HepG2 (cell line): Measurements from ENCODE around the gene POU6F2. TPM values are rescaled to one million over a fixed set of nuclear protein-coding genes. Genes with fewer than 3 reads are reported as not detected.

ENCODE experiments used
- ATAC-seq: fragments of 200-7000 bp; cut with Tn5 transposase; 3 replicates; pipeline ENCODE4 v1.9.1; 2020; ENCODE audit warnings: mild to moderate bottlenecking, moderate library complexity
- BruUV-seq: library from RNA; stranded (reverse); fragments of 400-500 nt; replicated peaks from 2 replicates; lab custom pipeline; 2021; lab: Mats Ljungman, UMichigan
- CTCF ChIA-PET: fragments of 300-600 bp; formaldehyde crosslinking; extraction: SDS; loops from one replicate; lab custom pipeline; 2021; ENCODE audit warnings: low total read pairs, inconsistent platforms, low intra/inter-chr PET ratio; lab: Yijun Ruan, JAX
- POLR2A ChIA-PET: fragments of 350-600 bp; sonication (Branson Sonifier 250); formaldehyde crosslinking; loops from one replicate; lab custom pipeline; 2020; ENCODE audit warnings: antibody characterized with exemption, inconsistent platforms; lab: Yijun Ruan, JAX
- DNase-seq: peaks from one replicate; pipeline ENCODE4 v3.0.0-alpha.2; 2015; ENCODE audit warnings: low spot score
- FAIRE-seq: peaks from 3 replicates; lab custom pipeline; 2011; peaks lifted over from hg19 to GRCh38; lab: Jason Lieb, UNC
- H2AFZ ChIP-seq: one replicate; pipeline ENCODE4 v1.6.1; 2011; ENCODE audit warnings: low read length, inconsistent platforms
- H3K27ac ChIP-seq: fragments of 300-600 bp; 3 replicates; pipeline ENCODE4 v1.8.0; 2011; ENCODE audit warnings: mixed run types, mild to moderate bottlenecking, mixed read lengths, low read length, inconsistent platforms; ENCODE audit not compliant: insufficient read depth; ENCODE audit errors: extremely low read length
- H3K27me3 ChIP-seq, 2 experiments: fragments of 200-600 bp in 1 of 2; 2 replicates in 1 of 2; 3 replicates in 1 of 2; pipeline versions ENCODE4 v1.6.0 to v1.8.0; 2011; ENCODE audit warnings: low read length in 2 of 2, mild to moderate bottlenecking in 2 of 2, moderate library complexity in 2 of 2, inconsistent platforms in 1 of 2; ENCODE audit not compliant: insufficient read depth in 2 of 2, control insufficient read depth in 1 of 2
- H3K36me3 ChIP-seq, 2 experiments: fragments of 200-600 bp in 1 of 2; replicated peaks in 1 of 2; 2 replicates in 1 of 2; 3 replicates in 1 of 2; pipeline versions ENCODE4 v1.5.1 to v1.8.0; 2011; ENCODE audit warnings: low read length in 2 of 2, inconsistent platforms in 1 of 2; ENCODE audit not compliant: insufficient read depth in 2 of 2, control insufficient read depth in 1 of 2
- H3K4me1 ChIP-seq: 2 replicates; pipeline ENCODE4 v1.5.1; 2012; ENCODE audit warnings: low read length, inconsistent platforms; ENCODE audit not compliant: insufficient read depth
- H3K4me2 ChIP-seq: 2 replicates; pipeline ENCODE4 v1.6.0; 2011; ENCODE audit warnings: low read depth, low read length, inconsistent platforms
- H3K4me3 ChIP-seq, 3 experiments: fragments of 200-600 bp in 1 of 3; sonication (generic), shearing (Covaris generic) in 1 of 3; replicated peaks in 1 of 3; 2 replicates each; pipeline ENCODE4 v1.5.1; 2011 to 2016; ENCODE audit warnings: low read length in 3 of 3, inconsistent platforms in 2 of 3, low read depth in 2 of 3, mild to moderate bottlenecking in 2 of 3, control low read depth in 1 of 3, mixed read lengths in 1 of 3; ENCODE audit not compliant: insufficient read depth in 1 of 3
- H3K79me2 ChIP-seq: one replicate; pipeline ENCODE4 v1.6.1; 2011; ENCODE audit warnings: low read length, inconsistent platforms; ENCODE audit not compliant: insufficient read depth
- H3K9ac ChIP-seq: 2 replicates; pipeline ENCODE4 v1.6.0; 2011; ENCODE audit warnings: mild to moderate bottlenecking, low read depth, low read length, inconsistent platforms; ENCODE audit not compliant: insufficient read depth
- H3K9me3 ChIP-seq: 2 replicates; pipeline ENCODE4 v1.5.1; 2012; ENCODE audit warnings: mild to moderate bottlenecking, low read length
- H4K20me1 ChIP-seq: 2 replicates; pipeline ENCODE4 v1.6.0; 2011; ENCODE audit warnings: inconsistent platforms, mild to moderate bottlenecking, low read length, moderate library complexity; ENCODE audit not compliant: insufficient read depth
- ATF7 ChIP-seq, 2 experiments: fragments of 450-650 bp in 1 of 2; sonication (generic) in 1 of 2; formaldehyde crosslinking in 1 of 2; IDR thresholded peaks; 2 replicates each; pipeline versions ENCODE4 v1.4.0 to v1.6.1; 2016 to 2020; ENCODE audit warnings: antibody characterized with exemption in 1 of 2, mild to moderate bottlenecking in 1 of 2, missing genetic modification reagents in 1 of 2
- CENPX ChIP-seq: sonication (generic); formaldehyde crosslinking; IDR thresholded peaks from 2 replicates; pipeline ENCODE4 v1.9.0; 2021; ENCODE audit warnings: mild to moderate bottlenecking, missing genetic modification reagents, moderate library complexity
- ISL2 ChIP-seq: sonication (generic); formaldehyde crosslinking; IDR thresholded peaks from 2 replicates; pipeline ENCODE4 v1.5.0; 2020; ENCODE audit warnings: missing genetic modification reagents
- PCBP2 ChIP-seq: fragments of 200-400 bp; formaldehyde crosslinking; optimal IDR thresholded peaks from 2 replicates; pipeline ENCODE3; 2018; ENCODE audit warnings: low read length, low read depth; ENCODE audit not compliant: poor library complexity, severe bottlenecking
- SATB2 ChIP-seq: sonication (generic); formaldehyde crosslinking; IDR thresholded peaks from 2 replicates; pipeline ENCODE4 v1.5.0; 2020; ENCODE audit warnings: missing genetic modification reagents
- SRSF9 ChIP-seq: fragments of 200-400 bp; formaldehyde crosslinking; IDR thresholded peaks from 2 replicates; pipeline ENCODE4 v1.6.1; 2018; ENCODE audit warnings: borderline replicate concordance, mild to moderate bottlenecking, low read depth, low read length; ENCODE audit not compliant: insufficient read depth, poor library complexity, severe bottlenecking
- ZFP36L1 ChIP-seq: sonication (generic); formaldehyde crosslinking; IDR thresholded peaks from 2 replicates; pipeline ENCODE4 v1.8.0; 2022; ENCODE audit warnings: mild to moderate bottlenecking, missing genetic modification reagents, moderate library complexity
- ZNF326 ChIP-seq: sonication (generic); formaldehyde crosslinking; IDR thresholded peaks from 2 replicates; pipeline ENCODE4 v1.4.0; 2020; ENCODE audit warnings: missing genetic modification reagents, borderline replicate concordance
- ZNF350 ChIP-seq: sonication (generic); formaldehyde crosslinking; IDR thresholded peaks from 2 replicates; pipeline ENCODE4 v1.4.0; 2020; ENCODE audit warnings: mild to moderate bottlenecking, low read depth, missing genetic modification reagents, borderline replicate concordance
- ZNF441 ChIP-seq: sonication (generic); formaldehyde crosslinking; IDR thresholded peaks from 2 replicates; pipeline ENCODE4 v1.7.0; 2021; ENCODE audit warnings: missing genetic modification reagents, borderline replicate concordance
- ZNF460 ChIP-seq: sonication (generic); formaldehyde crosslinking; IDR thresholded peaks from 2 replicates; pipeline ENCODE4 v1.5.1; 2020; ENCODE audit warnings: missing genetic modification reagents, mild to moderate bottlenecking, borderline replicate concordance
- ZNF878 ChIP-seq: sonication (generic); formaldehyde crosslinking; IDR thresholded peaks from 2 replicates; pipeline ENCODE4 v1.8.1; 2023; ENCODE audit warnings: mild to moderate bottlenecking, missing genetic modification reagents, moderate library complexity
- WGBS: methylation state at CpG from one replicate; pipeline ENCODE4 v1.1.6; 2017; ENCODE audit warnings: low lambda C conversion rate; 5-methylcytosine and 5-hydroxymethylcytosine counted together
- in situ Hi-C: cut with HindIII; loops from 2 replicates; pipeline ENCODE4 v1.10.0; 2017; ENCODE audit warnings: low pct_unique_long_range_greater_than_20kb; ENCODE audit not compliant: extremely low pct_ligation_motif_present
- intact Hi-C: fragments of 100-400 bp; cut with micrococcal nuclease; formaldehyde crosslinking; loops from one replicate; pipeline ENCODE4 v1.10.0; 2022; ENCODE audit not compliant: unreplicated experiment
- polyA plus RNA-seq, 8 experiments: library from polyadenylated mRNA; depleted of rRNA in 3 of 8; stranded (reverse) in 7 of 8; unstranded in 1 of 8; fragments of >200 nt; fragmentation: Illumina TruSeq in 4 of 8; extraction: Trizol in 4 of 8; gene quantifications; 2 replicates each; pipeline versions ENCODE4 v1.2.1 to v1.2.3, GENCODE V29; 2011 to 2016; ENCODE audit warnings: low read depth in 4 of 8, missing spikeins in 1 of 8, mixed read lengths in 1 of 8; ENCODE audit not compliant: insufficient read depth in 1 of 8
- total RNA-seq, 5 experiments: library from RNA; depleted of rRNA; stranded (reverse); fragments of >200 nt; fragmentation: Illumina TruSeq; extraction: Trizol; gene quantifications; 2 replicates each; pipeline ENCODE4 v1.2.3, GENCODE V29; 2016; ENCODE audit warnings: low read depth in 1 of 5
- TF ChIP-seq, protein P1 (sequence below): sonication (generic); formaldehyde crosslinking; IDR thresholded peaks from 2 replicates; pipeline ENCODE4 v1.5.0; 2020; ENCODE audit warnings: mild to moderate bottlenecking, missing genetic modification reagents
- TF ChIP-seq, protein P2 (sequence below): sonication (generic); formaldehyde crosslinking; IDR thresholded peaks from 2 replicates; pipeline ENCODE4 v1.4.0; 2020; ENCODE audit warnings: missing genetic modification reagents

Gene POU6F2
- total and polyA plus RNA-seq, 2 of the 13 experiments (the other 11 are each of a cell fraction or from before 2014, with no cell fraction given): not detected

DNA sequence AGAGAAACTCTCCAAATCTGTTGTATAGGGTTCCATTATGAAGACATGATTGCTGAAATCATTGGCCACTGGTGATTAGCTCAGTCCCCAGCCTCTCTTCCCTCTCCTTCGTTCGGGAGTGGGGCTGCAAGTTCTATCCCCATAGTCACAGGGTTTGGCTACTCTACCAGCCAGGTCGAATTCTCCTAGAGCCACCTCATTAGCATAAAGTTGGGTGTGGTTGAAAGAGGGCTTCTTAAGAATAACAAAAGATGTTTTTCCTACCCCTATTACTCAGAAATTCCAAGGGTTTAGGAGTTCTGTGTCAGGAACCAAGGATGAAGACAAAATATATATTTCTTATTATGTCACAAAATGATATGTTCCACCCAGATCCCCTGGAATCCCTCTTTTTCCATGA, 422.3 kb downstream of the POU6F2 start:
- no peaks in the 10 kb centered on the region for H3K9me3 ChIP-seq
- WGBS: 20% methylated on average over 3 of the region's 3 CpGs
- no peak overlapping the region for H3K4me2 ChIP-seq
- H3K4me1 ChIP-seq: no peaks in the 10 kb centered on the region
- intact Hi-C loops: no loop called here
- H3K27ac ChIP-seq: no peak overlapping the region
- FAIRE-seq: no peak
- TF ChIP-seq ZNF350 (CRISPR knock-in tag) (no peak), ZNF878 (CRISPR knock-in tag) (no peak), ZFP36L1 (CRISPR knock-in tag) (no peak), ZNF326 (no peak), CENPX (CRISPR knock-in tag) (no peak), SATB2 (CRISPR knock-in tag) (no peak), ZNF441 (CRISPR knock-in tag) (no peak), ZNF460 (CRISPR knock-in tag) (no peak), ATF7 (IDR thresholded peaks at IDR 0.05) (no peak), ATF7 (CRISPR knock-in tag; IDR thresholded peaks at IDR 0.05) (no peak), PCBP2 (no peak), ISL2 (CRISPR knock-in tag) (no peak), SRSF9 (no peak)
- TF ChIP-seq, protein P1, sequence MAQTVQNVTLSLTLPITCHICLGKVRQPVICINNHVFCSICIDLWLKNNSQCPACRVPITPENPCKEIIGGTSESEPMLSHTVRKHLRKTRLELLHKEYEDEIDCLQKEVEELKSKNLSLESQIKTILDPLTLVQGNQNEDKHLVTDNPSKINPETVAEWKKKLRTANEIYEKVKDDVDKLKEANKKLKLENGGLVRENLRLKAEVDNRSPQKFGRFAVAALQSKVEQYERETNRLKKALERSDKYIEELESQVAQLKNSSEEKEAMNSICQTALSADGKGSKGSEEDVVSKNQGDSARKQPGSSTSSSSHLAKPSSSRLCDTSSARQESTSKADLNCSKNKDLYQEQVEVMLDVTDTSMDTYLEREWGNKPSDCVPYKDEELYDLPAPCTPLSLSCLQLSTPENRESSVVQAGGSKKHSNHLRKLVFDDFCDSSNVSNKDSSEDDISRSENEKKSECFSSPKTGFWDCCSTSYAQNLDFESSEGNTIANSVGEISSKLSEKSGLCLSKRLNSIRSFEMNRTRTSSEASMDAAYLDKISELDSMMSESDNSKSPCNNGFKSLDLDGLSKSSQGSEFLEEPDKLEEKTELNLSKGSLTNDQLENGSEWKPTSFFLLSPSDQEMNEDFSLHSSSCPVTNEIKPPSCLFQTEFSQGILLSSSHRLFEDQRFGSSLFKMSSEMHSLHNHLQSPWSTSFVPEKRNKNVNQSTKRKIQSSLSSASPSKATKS: no peak
- TF ChIP-seq, protein P2, sequence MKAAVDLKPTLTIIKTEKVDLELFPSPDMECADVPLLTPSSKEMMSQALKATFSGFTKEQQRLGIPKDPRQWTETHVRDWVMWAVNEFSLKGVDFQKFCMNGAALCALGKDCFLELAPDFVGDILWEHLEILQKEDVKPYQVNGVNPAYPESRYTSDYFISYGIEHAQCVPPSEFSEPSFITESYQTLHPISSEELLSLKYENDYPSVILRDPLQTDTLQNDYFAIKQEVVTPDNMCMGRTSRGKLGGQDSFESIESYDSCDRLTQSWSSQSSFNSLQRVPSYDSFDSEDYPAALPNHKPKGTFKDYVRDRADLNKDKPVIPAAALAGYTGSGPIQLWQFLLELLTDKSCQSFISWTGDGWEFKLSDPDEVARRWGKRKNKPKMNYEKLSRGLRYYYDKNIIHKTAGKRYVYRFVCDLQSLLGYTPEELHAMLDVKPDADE (CRISPR knock-in tag): no peak
- TF ChIP-seq, all 625 proteins: peak for 0
- Histone ChIP-seq H2AFZ (no peak overlapping the region), H3K36me3 (no peaks in the 10 kb centered on the region), H3K27me3 (no peaks in the 10 kb centered on the region), H3K79me2 (no peaks in the 10 kb centered on the region), H3K9ac (no peak overlapping the region), H4K20me1 (no peaks in the 10 kb centered on the region), H3K4me3 (no peak overlapping the region)
- in situ Hi-C loops: no loop called here
- ChIA-PET CTCF (no interaction called here), POLR2A (no interaction called here)
- DNase-seq (no peak), ATAC-seq (no peak)
- no TSS peak for BruUV-seq
